Forelimb muscle (tissue), 1 donor: ENCODE data around the gene CPSF4L. TPM values are rescaled to one million over a fixed set of nuclear protein-coding genes. Genes with fewer than 3 reads are reported as not detected.
"Not testable (repeated sequence)": the region's sequence is repeated elsewhere in the genome, so short reads cannot be mapped to it uniquely, and the experiment has no call there.

ENCODE experiments used
- DNase-seq: peaks from one replicate; pipeline ENCODE4 v3.0.0-alpha.2; 2013; ENCODE audit warnings: low read depth
- polyA plus RNA-seq: library from polyadenylated mRNA; unstranded; fragments of 120-200 nt; gene quantifications from one replicate; pipeline ENCODE4 v1.2.1, GENCODE V29; 2013; ENCODE audit not compliant: insufficient read length

Gene CPSF4L
- polyA plus RNA-seq: not detected

DNA sequence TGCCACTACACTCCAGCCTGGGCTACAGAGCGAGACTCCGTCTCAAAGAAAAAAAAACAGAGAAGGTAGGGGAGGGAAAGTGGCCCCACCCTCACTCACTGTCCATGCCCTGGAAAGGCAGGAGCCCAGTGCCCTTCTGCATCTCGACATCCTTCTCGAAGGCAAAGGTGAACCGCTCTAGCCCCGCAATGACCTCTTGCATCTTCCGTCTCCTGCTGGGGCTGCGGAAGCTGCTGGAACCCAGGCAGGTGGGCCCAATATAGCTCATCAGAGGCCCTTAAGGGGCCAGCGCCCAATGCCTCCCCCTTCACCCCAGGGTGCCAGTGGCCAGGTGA lies at the start of gene CPSF4L:
Gene CPSF4L (minus strand): TSS at position 264 of the 335 bp plus-strand sequence. CDS start 62 bp downstream, at position 202.
- no peak for DNase-seq

GRCh38 chr17:73311428-73311780 lies 49.7 kb upstream of the CPSF4L start:
- DNase-seq: no peak

DNA sequence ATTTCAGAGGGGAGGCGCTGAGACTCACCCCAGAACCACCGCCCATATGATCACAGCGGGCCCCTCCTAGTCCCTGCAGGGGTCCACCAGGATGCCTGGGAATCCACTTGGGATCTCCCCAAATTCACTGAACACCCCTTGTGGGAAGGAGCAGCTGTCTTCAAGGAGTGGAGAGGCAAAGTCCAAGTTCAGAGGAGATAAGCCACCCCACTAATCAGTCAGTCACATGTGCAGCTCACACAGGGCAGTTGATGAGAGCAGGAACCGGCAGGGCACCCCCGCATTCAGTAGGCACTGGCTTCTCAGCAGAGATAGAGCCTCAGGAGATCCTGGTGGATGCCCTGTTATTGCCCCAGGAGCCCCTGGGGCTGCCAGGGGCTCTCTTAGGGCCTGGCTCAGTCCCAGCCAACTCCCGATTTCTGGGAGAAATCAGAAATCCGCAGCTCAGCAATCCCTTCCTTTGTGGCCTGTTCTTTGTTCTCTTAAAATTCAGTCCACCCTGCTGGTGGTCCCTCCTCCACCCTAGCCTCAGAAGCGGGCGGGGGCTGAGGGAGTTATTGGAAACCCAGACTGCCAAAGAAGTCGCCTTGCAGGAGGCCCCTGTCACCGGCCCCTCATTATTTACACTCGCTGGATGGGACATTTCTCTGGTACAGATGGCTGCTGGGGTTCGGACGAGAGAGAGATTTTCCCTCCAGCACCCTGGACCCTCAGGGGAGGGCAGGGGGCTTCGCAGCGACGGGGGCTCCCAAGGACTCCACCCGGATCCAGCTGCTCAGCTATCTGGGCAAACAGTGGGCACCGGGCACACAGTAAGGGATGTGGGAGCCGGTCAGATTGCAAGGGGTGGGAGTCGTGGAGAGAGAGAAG lies 48.3 kb upstream of the CPSF4L start:
- no peak for DNase-seq

DNA sequence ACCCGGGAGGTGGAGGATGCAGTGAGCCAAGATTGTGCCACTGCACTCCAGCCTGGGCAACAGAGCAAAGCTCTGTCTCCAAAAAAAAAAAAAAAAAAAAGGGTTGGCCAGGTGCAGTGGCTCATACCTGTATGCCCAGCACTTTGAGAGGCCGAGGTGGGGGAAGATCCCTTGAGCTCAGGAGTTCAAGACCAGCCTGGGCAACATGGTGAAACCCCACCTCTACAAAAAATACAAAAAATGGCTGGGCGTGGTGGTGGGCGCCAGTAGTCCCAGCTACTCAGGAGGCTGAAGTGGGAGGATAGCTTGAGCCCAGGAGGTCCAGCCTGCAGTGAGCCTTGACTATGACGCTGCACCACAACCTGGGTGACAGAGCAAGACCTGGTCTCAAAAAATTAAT lies 47.3 kb upstream of the CPSF4L start:
- not testable (repeated sequence) for DNase-seq

GRCh38 chr17:73308017-73308823 lies 46.5 kb upstream of the CPSF4L start:
- DNase-seq: no peak

DNA sequence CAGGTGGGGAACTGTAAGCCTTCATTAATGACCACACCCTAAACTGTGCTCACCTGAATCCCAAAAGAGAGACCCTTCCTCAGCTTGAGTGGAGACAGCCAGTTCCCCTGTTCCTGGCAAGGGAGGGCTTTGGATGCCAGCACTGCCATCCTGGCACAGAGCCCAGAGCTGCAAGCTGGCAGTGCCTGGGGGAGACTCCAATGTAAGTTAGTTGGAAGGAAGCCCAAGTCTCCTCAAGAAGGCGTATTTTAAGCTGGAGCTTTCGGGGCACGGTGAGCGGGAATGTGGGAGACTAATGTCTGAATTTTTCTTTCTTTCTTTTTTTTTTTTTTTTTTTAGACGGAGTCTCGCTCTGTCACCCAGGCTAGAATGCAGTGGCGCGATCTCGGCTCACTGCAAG lies 45.5 kb upstream of the CPSF4L start:
- no peak for DNase-seq

DNA sequence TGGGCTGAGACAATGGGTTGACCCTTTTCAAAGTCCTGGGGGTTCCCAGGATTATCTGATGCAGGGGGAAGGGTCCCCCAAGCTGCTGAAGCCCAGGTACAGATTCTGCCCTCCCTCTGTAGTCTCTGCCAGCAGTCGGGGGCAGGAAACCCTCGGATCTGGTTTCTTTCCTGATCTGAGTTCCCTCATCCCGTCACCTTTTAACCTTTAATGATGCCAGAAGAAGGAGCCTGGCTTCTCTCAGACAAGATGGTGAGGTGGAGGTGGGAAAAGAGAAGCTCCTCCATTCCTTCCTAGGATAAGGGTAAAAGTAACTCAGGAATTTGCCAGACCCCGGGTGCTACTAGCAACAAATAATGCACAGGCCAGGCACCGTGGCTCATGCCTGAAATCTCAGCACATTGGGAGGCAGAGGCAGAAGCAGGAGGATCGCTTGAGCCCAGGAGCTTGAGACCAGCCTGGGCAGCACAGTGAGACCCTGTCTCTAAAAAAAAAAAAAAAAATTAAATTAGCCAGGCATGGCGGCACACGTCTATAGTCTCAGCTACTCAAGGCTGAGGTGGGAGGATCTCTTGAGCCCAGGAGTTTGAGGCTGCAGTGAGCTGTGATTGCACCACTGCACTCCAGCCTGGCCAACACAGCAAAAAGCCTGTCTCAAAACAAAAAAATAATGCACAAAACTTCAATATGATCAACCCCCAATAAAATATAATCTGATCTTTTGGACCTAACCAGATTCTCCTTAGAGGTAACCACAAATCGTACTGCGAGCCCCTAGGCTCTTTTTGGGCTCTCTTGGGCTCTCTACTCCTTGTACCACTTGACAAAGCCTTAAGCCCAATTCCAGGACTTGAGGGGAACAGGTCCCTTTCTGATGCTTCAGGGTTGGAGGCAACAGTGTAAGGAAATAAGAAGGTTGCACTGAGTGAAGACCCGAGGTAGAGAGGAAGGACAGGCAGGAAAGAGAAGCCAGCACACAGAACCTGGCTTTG lies 44.5 kb upstream of the CPSF4L start:
- no peak for DNase-seq

- DNase-seq: no peak
These were observed 43.5 kb upstream of the CPSF4L start for GRCh38 chr17:73304971-73305812.

DNA sequence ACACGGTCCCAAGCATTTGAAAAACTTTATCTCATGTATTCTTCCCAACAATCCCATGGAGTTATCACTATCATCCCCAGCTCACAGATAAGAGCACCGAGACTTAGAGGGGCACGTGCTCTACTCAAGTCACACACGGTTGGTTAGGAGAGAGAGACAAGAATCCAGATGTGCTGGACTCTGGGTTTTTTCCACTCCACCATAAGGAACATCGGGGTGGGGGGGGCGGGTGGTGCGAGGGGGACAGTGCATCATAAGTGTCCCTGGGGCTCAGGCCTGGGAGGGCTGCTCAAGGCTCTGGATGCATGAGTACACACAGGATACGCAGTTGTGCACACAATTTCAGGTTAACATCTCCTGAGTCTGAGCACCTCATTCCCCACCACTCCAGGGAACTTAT lies 42.8 kb upstream of the CPSF4L start:
- no peak for DNase-seq

DNA sequence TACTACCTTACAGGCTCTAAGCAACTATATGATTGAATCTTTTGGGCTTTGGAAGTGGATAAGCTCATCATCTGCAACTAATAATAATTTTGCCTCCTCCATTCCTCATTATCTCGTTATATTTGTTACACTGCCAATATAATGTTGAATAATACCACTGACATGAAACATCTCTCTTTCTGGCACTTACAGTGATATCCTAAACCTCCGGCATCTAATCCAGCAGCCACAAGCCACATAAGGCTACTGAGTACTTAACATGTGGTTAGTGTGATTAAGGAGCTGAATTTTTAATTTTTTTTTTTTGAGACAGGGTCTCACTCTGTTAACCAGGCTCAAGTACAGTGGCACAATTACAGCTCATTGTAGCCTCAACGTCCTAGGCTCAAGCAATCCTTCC lies 40.5 kb upstream of the CPSF4L start:
- no peak for DNase-seq

GRCh38 chr17:73301369-73301768 lies 39.7 kb upstream of the CPSF4L start:
- DNase-seq: no peak

- DNase-seq: no peak
These were observed 38.7 kb upstream of the CPSF4L start for GRCh38 chr17:73300392-73300791.

DNA sequence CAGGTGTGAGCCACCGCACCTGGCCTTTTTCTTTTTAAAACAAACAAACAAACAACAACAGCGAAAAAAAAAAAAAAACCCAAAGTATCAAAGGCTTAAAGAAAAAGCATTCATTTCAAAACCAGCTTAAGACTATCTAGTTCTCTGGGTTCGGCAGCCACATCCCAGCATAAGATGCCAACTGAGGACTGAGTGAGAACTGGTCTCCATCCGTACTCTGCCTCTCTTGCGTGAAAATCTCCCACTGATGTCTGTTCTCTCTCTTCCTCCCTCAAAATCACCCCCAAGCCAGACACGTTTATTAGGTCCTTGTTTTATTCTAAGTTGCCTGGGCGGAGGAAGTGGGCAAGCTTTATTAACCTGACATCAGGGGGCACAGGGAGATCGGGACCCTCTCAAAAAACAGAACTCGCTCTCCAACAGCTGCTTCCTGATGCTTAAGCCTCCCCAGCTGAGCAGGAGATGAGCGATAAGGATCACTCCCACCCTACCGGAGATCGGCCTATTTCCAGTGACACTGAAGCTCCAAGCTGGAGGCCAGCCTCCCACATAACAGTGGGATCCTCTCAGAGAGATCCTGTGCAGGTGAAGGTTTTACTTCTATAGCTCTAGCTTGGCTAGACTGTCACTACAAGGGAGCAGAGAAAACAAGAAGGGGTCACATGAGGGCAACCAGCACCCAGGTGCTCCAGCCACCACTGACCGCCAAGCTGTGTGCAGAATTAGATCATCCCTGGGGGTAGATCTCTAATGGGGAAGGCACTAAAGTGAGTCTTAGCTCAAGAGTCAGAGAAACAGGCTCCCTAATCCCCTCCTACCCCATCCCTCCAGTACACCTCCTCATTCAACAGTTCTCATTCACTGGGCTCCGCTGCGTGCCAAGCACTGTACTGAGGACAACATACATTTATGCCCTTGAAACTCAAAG lies 36.5 kb upstream of the CPSF4L start:
- no peak for DNase-seq

- no peak for DNase-seq
These were observed 31.8 kb upstream of the CPSF4L start for GRCh38 chr17:73293480-73293911.

GRCh38 chr17:73293031-73293430 lies 31.4 kb upstream of the CPSF4L start:
- no peak for DNase-seq

DNA sequence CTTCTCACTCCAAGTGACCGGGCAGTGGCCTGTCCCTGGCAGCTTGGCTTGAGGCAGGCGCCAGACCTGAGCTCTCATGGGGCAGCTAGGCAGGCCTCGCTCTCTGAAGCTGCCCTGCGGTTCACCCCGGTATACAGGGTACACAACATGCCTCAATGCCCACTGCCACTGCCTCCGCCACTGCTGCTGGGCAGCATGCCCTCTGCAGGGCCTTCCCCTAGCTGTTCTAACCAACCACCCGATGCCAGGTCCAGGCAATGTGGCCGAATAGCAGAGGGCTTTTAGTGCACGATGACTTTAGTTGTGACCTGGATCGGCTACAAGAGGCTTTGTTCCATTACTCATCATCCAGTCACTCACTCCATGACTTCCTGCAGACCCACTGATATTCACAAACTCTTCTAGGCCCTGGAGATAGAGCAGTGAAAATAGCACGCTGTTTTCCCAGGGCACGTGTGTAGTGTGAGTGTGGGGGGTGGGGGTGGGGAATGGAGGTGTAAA lies 30.4 kb upstream of the CPSF4L start:
- no peak for DNase-seq

GRCh38 chr17:73291260-73291801 lies 29.7 kb upstream of the CPSF4L start:
- DNase-seq: no peak

DNA sequence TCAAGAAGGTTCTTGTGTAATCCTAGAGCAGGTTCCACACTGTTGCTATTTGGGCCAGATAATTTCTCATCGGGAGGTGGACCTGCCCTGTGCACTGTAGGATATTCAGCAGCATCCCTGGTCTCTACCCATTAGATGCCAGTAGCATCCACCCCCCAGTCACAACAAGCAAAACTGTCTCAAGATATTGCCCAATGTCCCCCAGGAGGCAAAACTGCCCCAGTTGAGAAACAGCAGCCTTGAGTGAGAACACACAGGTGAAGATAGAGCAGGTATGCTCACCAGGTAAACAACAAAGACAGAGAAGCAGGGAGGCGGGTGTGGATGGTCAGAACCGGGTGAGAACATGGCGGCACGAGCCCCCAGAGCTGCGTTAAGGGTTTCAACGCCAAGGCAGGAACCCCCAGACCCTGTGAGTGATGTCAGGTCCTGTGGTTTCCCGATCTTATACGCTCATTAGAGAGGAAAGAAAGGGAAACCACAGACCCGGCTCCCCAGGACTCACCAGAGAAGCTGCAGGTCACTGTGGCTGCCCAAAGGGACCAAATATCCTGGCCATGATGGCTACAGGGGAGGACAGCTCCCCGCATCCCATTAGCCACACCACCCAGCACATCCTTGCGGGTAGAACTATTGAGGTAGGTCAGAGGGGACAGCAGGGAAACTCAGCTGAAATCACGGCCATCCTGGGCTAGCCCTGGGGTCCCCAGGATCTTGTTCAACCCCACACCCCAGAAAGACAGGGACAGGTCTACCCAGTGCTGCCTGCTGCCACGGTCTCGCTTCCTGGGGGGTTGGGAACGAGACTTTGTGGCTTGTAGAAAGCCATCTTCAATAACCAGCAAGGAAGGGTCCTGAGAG lies 28.9 kb upstream of the CPSF4L start:
- DNase-seq: no peak
